Panc1 (cell line): ENCODE measurements around the gene TNFRSF21. TPM values are rescaled to one million over a fixed set of nuclear protein-coding genes. Genes with fewer than 3 reads are reported as not detected.

Experiments used
- ATAC-seq: fragments of 200-7000 bp; cut with Tn5 transposase; 2 replicates; pipeline ENCODE4 v1.9.1; 2020; ENCODE audit warnings: mild to moderate bottlenecking, moderate library complexity
- BruUV-seq: library from RNA; stranded (reverse); fragments of 400-500 nt; replicated peaks from 2 replicates; lab custom pipeline; 2021; lab: Mats Ljungman, UMichigan
- CTCF ChIA-PET: fragments of 300-600 bp; sonication (Branson Sonifier 250); formaldehyde crosslinking; loops from one replicate; lab custom pipeline; 2022; ENCODE audit warnings: antibody characterized with exemption; lab: Charles Lee
- POLR2A ChIA-PET: fragments of 300-600 bp; sonication (Branson Sonifier 250); formaldehyde crosslinking; loops from one replicate; lab custom pipeline; 2022; ENCODE audit warnings: antibody characterized with exemption; lab: Charles Lee
- DNase-seq: peaks from one replicate; pipeline ENCODE4 v3.0.0-alpha.2; 2010; ENCODE audit warnings: low read depth, low spot score
- H3K27ac ChIP-seq: 2 replicates; pipeline ENCODE4 v1.5.1; 2011; ENCODE audit warnings: mild to moderate bottlenecking, low read length, inconsistent platforms
- H3K27me3 ChIP-seq: fragments of 200-500 bp; sonication (Bioruptor generic); 2 replicates; pipeline ENCODE4 v1.6.0; 2014; ENCODE audit warnings: low read length, inconsistent platforms; ENCODE audit not compliant: control insufficient read depth, insufficient read depth
- H3K36me3 ChIP-seq: fragments of 200-500 bp; sonication (Bioruptor generic); 2 replicates; pipeline ENCODE4 v1.5.1; 2014; ENCODE audit warnings: inconsistent platforms, mild to moderate bottlenecking, low read length, moderate library complexity; ENCODE audit not compliant: control insufficient read depth, insufficient read depth
- H3K4me1 ChIP-seq: 2 replicates; pipeline ENCODE4 v1.5.1; 2011; ENCODE audit warnings: inconsistent platforms, mild to moderate bottlenecking, low read length, moderate library complexity; ENCODE audit not compliant: control insufficient read depth, insufficient read depth
- H3K4me3 ChIP-seq, 2 experiments: 2 replicates each; pipeline ENCODE4 v1.5.1; 2011 to 2012; ENCODE audit warnings: low read depth in 2 of 2, low read length in 2 of 2, mild to moderate bottlenecking in 2 of 2, inconsistent platforms in 1 of 2, moderate library complexity in 1 of 2
- H3K9me3 ChIP-seq: fragments of 200-500 bp; sonication (Bioruptor generic); 2 replicates; pipeline ENCODE4 v1.5.1; 2014; ENCODE audit warnings: low read depth, mild to moderate bottlenecking, inconsistent platforms, low read length, moderate library complexity; ENCODE audit not compliant: control insufficient read depth, insufficient read depth
- CTCF ChIP-seq: fragments of 450-650 bp; IDR thresholded peaks from 2 replicates; pipeline ENCODE4 v1.5.1; 2017; ENCODE audit warnings: mild to moderate bottlenecking
- POLR2AphosphoS5 ChIP-seq: IDR thresholded peaks from 2 replicates; pipeline ENCODE4 v1.6.1; 2012; ENCODE audit warnings: mild to moderate bottlenecking, low read depth, low read length, moderate library complexity
- REST ChIP-seq, 2 experiments: IDR thresholded peaks; 2 replicates each; pipeline ENCODE4 v1.6.1; 2011 to 2012; ENCODE audit warnings: low read depth in 2 of 2, control low read depth in 1 of 2, low read length in 1 of 2, mild to moderate bottlenecking in 1 of 2, moderate library complexity in 1 of 2; ENCODE audit not compliant: insufficient read depth in 1 of 2
- SIN3A ChIP-seq: IDR thresholded peaks from 2 replicates; pipeline ENCODE4 v1.6.1; 2012; ENCODE audit warnings: low read depth, mild to moderate bottlenecking, low read length, moderate library complexity, borderline replicate concordance; ENCODE audit not compliant: insufficient read depth
- TCF7L2 ChIP-seq: IDR thresholded peaks from 2 replicates; pipeline ENCODE4 v1.6.1; 2011; ENCODE audit warnings: mild to moderate bottlenecking, low read depth, low read length, inconsistent platforms
- in situ Hi-C: cut with HindIII; loops from 2 replicates; pipeline ENCODE4 v1.10.0; 2016; ENCODE audit warnings: low sequenced_read_pairs, low pct_unique_long_range_greater_than_20kb
- intact Hi-C: fragments of 100-400 bp; cut with micrococcal nuclease; formaldehyde crosslinking; loops from one replicate; pipeline ENCODE4 v1.10.0; 2022; ENCODE audit not compliant: unreplicated experiment
- total RNA-seq: library from RNA; stranded (reverse); gene quantifications from one replicate; pipeline ENCODE4 v1.2.1, GENCODE V29; 2021; ENCODE audit not compliant: unreplicated experiment

TNFRSF21 gene
- total RNA-seq, 1 experiment from 2014 or later, result 76.0 TPM

DNA sequence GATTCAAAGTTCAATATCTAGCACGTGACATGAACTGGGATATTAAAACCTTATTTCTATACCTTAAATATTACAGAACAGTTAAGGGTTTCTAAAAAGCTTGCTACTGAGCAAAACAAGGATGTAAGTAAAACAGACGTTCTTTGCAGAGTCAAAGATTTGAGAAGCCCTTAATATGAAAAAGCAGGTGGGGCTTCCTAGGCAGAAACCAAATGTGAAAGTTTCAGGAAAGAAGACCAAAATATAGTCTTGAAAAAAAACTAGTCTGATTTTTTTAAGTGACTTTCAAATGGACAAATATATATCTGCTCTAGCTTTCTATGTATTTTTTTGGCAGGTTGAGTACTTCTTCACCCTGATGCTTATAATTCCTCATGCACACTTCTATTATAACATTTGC, 63.2 kb downstream of the TNFRSF21 start:
- BruUV-seq, result no TSS peak
- ATAC-seq (no peak), DNase-seq (no peak)
- intact Hi-C loops, result no loop called here
- Histone ChIP-seq H3K4me3 (no peak overlapping the region), H3K9me3 (no peaks in the 10 kb centered on the region), H3K27me3 (no peaks in the 10 kb centered on the region), H3K36me3 (no peaks in the 10 kb centered on the region), H3K4me1 (peaks cover 33% of the 10 kb centered on the region), H3K27ac (no peak overlapping the region)
- ChIA-PET CTCF (no interaction called here), POLR2A (no interaction called here)
- in situ Hi-C loops, result no loop called here
- TF ChIP-seq POLR2AphosphoS5, result no peak
- no peak for TF ChIP-seq REST (IDR thresholded peaks at IDR 0.05; ENCODE audit: insufficient read depth in 1 of 2, low read depth in 2 of 2, low read length in 1 of 2)

DNA sequence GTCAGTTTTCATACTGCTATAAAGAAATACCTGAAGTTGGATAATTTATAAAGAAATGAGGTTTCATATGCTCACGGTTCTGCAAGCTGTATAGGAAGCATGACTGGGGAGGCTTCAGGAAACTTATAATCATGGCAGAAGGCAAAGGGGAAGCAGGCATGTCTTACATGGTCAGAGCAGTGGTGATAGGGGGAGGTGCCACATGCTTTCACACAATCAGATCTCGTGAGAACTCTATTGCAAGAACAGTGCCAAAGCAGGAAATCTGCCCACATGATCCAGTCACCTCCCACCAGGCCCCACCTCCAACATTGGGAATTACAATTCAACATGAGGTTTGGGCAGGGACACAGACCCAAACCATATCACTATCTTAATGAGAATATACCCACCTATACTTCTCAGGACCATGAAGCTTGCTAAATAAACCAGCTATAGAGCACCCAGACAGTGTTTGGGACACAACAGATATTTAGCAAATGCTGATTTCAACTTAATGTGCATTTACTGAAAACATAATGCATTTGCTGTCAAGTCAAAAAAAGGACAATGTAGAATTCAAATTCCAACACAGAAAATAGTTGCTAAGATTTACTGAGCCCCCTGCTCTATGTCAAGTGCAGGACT, 63.8 kb downstream of the TNFRSF21 start:
- CTCF ChIA-PET, result no interaction called here
- POLR2A ChIA-PET, result no interaction called here

More for the DNA sequence above, 63.8 kb downstream of the TNFRSF21 start:
- Histone ChIP-seq H3K27ac (peak overlapping the region; percentile 17; the same call in 1 of the 2 replicates), H3K4me1 (peaks cover 33% of the 10 kb centered on the region), H3K36me3 (no peaks in the 10 kb centered on the region), H3K4me3 (no peak overlapping the region), H3K9me3 (no peaks in the 10 kb centered on the region), H3K27me3 (no peaks in the 10 kb centered on the region)
- intact Hi-C loops, result no loop called here
- ATAC-seq, result no peak
- no TSS peak for BruUV-seq
- in situ Hi-C loops, result no loop called here
- TF ChIP-seq SIN3A, result no peak
- TF ChIP-seq REST (IDR thresholded peaks at IDR 0.05; ENCODE audit: insufficient read depth in 1 of 2, low read depth in 2 of 2, low read length in 1 of 2), result no peak
- TF ChIP-seq POLR2AphosphoS5, result no peak
- TF ChIP-seq CTCF, result no peak
- no peak for TF ChIP-seq TCF7L2
- DNase-seq, result no peak
